Measurements from ENCODE around the gene MKNK1.

GRCh38 chr1:46649764-46650163, 45.7 kb upstream of the MKNK1 start:
- TF ChIP-seq CTCF (IDR thresholded peaks at IDR 0.05; ENCODE audit: low read depth, low read length) (no peak), POLR2A (IDR thresholded peaks at IDR 0.05; ENCODE audit: extremely low read depth, insufficient read length) (no peak), MAX (IDR thresholded peaks at IDR 0.05; ENCODE audit: low read depth, low read length) (no peak), MYC (IDR thresholded peaks at IDR 0.05; ENCODE audit: low read depth, low read length) (no peak)
